HepG2 (cell line): ENCODE results near the gene WDR76. TPM values are rescaled to one million over a fixed set of nuclear protein-coding genes. Genes with fewer than 3 reads are reported as not detected.

ENCODE experiments used
- AKNA ChIP-seq: sonication (generic); formaldehyde crosslinking; IDR thresholded peaks from 2 replicates; pipeline ENCODE4 v1.4.0; 2020; ENCODE audit warnings: missing genetic modification reagents, borderline replicate concordance
- DRAP1 ChIP-seq: IDR thresholded peaks from 2 replicates; pipeline ENCODE4 v1.6.1; 2016; ENCODE audit warnings: missing genetic modification reagents, missing compliant biosample characterization
- FUBP1 ChIP-seq: sonication (generic); formaldehyde crosslinking; IDR thresholded peaks from 2 replicates; pipeline ENCODE4 v1.5.1; 2020; ENCODE audit warnings: missing genetic modification reagents, mild to moderate bottlenecking, borderline replicate concordance
- GPBP1L1 ChIP-seq: sonication (generic); formaldehyde crosslinking; IDR thresholded peaks from 2 replicates; pipeline ENCODE4 v1.5.0; 2020; ENCODE audit warnings: mild to moderate bottlenecking, missing genetic modification reagents
- JUN ChIP-seq: sonication (generic); formaldehyde crosslinking; IDR thresholded peaks from 2 replicates; pipeline ENCODE4 v1.4.0; 2020; ENCODE audit warnings: mild to moderate bottlenecking, missing genetic modification reagents
- MED1 ChIP-seq: sonication (generic); formaldehyde crosslinking; IDR thresholded peaks from 2 replicates; pipeline ENCODE4 v1.4.0; 2020; ENCODE audit warnings: missing genetic modification reagents
- PAF1 ChIP-seq: IDR thresholded peaks from 2 replicates; pipeline ENCODE4 v1.6.1; 2016; ENCODE audit warnings: missing genetic modification reagents, missing compliant biosample characterization
- RFX5 ChIP-seq: IDR thresholded peaks from 2 replicates; pipeline ENCODE4 v1.6.1; 2011; ENCODE audit warnings: low read depth, low read length, improper control_type of control experiment
- RORA ChIP-seq: sonication (generic); formaldehyde crosslinking; IDR thresholded peaks from 2 replicates; pipeline ENCODE4 v1.5.0; 2020; ENCODE audit warnings: mild to moderate bottlenecking, missing genetic modification reagents, moderate library complexity
- SALL2 ChIP-seq: sonication (generic); formaldehyde crosslinking; IDR thresholded peaks from 2 replicates; pipeline ENCODE4 v1.8.1; 2023; ENCODE audit warnings: mild to moderate bottlenecking, missing genetic modification reagents, inconsistent platforms
- SIX1 ChIP-seq: sonication (generic); formaldehyde crosslinking; IDR thresholded peaks from 2 replicates; pipeline ENCODE4 v1.4.0; 2020; ENCODE audit warnings: missing genetic modification reagents, borderline replicate concordance
- ZNF354B ChIP-seq: sonication (generic); formaldehyde crosslinking; IDR thresholded peaks from 2 replicates; pipeline ENCODE4 v1.8.0; 2022; ENCODE audit warnings: mild to moderate bottlenecking, missing genetic modification reagents
- ZNF687 ChIP-seq: sonication (generic); formaldehyde crosslinking; IDR thresholded peaks from 2 replicates; pipeline ENCODE4 v1.5.1; 2020; ENCODE audit warnings: mild to moderate bottlenecking, missing genetic modification reagents, moderate library complexity
- ZNF709 ChIP-seq: sonication (generic); formaldehyde crosslinking; IDR thresholded peaks from 2 replicates; pipeline ENCODE4 v1.5.0; 2020; ENCODE audit warnings: mild to moderate bottlenecking, missing genetic modification reagents
- ZNF788 ChIP-seq: sonication (generic); formaldehyde crosslinking; IDR thresholded peaks from 2 replicates; pipeline ENCODE4 v1.5.0; 2020; ENCODE audit warnings: mild to moderate bottlenecking, missing genetic modification reagents, borderline replicate concordance
- ZNF850 ChIP-seq: sonication (generic); formaldehyde crosslinking; conservative IDR thresholded peaks from 2 replicates; pipeline ENCODE4 v1.9.0; 2021; ENCODE audit warnings: mild to moderate bottlenecking, missing genetic modification reagents
- polyA plus RNA-seq, 8 experiments: library from polyadenylated mRNA; depleted of rRNA in 3 of 8; stranded (reverse) in 7 of 8; unstranded in 1 of 8; fragments of >200 nt; fragmentation: Illumina TruSeq in 4 of 8; extraction: Trizol in 4 of 8; gene quantifications; 2 replicates each; pipeline versions ENCODE4 v1.2.1 to v1.2.3, GENCODE V29; 2011 to 2016; ENCODE audit warnings: low read depth in 4 of 8, missing spikeins in 1 of 8, mixed read lengths in 1 of 8; ENCODE audit not compliant: insufficient read depth in 1 of 8
- total RNA-seq, 5 experiments: library from RNA; depleted of rRNA; stranded (reverse); fragments of >200 nt; fragmentation: Illumina TruSeq; extraction: Trizol; gene quantifications; 2 replicates each; pipeline ENCODE4 v1.2.3, GENCODE V29; 2016; ENCODE audit warnings: low read depth in 1 of 5

WDR76 gene
- total and polyA plus RNA-seq, 2 of the 13 experiments (the other 11 are each of a cell fraction or from before 2014, with no cell fraction given): 1.1 to 9.7 TPM

- TF ChIP-seq AKNA: no peak
- peak; percentile 39; the same call in 1 of the 2 replicates for TF ChIP-seq ZNF788
- peak; percentile 89 for TF ChIP-seq DRAP1
- TF ChIP-seq FUBP1 (CRISPR knock-in tag): no peak
- TF ChIP-seq RFX5: peak; percentile 27; the same call in 1 of the 2 replicates
- no peak for TF ChIP-seq RORA
- TF ChIP-seq ZNF687: peak; percentile 92
- peak; percentile 57 for TF ChIP-seq MED1 (CRISPR knock-in tag)
- TF ChIP-seq SALL2 (CRISPR knock-in tag): peak; percentile 65; the same call in 1 of the 2 replicates
- TF ChIP-seq SIX1 (CRISPR knock-in tag): no peak
- no peak for TF ChIP-seq ZNF850 (CRISPR knock-in tag)
- peak; percentile 59; the same call in 1 of the 2 replicates for TF ChIP-seq JUN (CRISPR knock-in tag)
- no peak for TF ChIP-seq ZNF354B
- TF ChIP-seq ZNF709 (CRISPR knock-in tag): no peak
- no peak for TF ChIP-seq PAF1 (CRISPR knock-in tag)
- no peak for TF ChIP-seq GPBP1L1
Observed at GRCh38 chr15:43791993-43792760, 34.6 kb upstream of the WDR76 start, which contains the start of gene SERF2 (continued).
